NB4 (cell line): ENCODE results near the gene SPR.

Experiments
- CTCF ChIP-seq: IDR thresholded peaks from one replicate; pipeline ENCODE4 v1.5.1; 2012; ENCODE audit warnings: low read depth, low read length
- MAX ChIP-seq: IDR thresholded peaks from 2 replicates; pipeline ENCODE4 v1.6.1; 2011; ENCODE audit warnings: low read depth, low read length
- MYC ChIP-seq: IDR thresholded peaks from 2 replicates; pipeline ENCODE4 v1.6.1; 2011; ENCODE audit warnings: low read depth, low read length

GRCh38 chr2:72894514-72894913 lies 7.3 kb downstream of the SPR start:
- TF ChIP-seq MAX (no peak), CTCF (no peak), MYC (no peak)
